Endothelial cell of umbilical vein (primary cell): Measurements from ENCODE around the gene RYR1. TPM values are rescaled to one million over a fixed set of nuclear protein-coding genes. Genes with fewer than 3 reads are reported as not detected.

Experiments
- BruUV-seq: library from RNA; stranded (reverse); fragments of 400-500 nt; replicated peaks from 2 replicates; lab custom pipeline; 2021; lab: Mats Ljungman, UMichigan
- CTCF ChIA-PET: fragments of 300-600, 350-600 bp; sonication (Branson Sonifier 250); formaldehyde crosslinking; loops from one replicate; lab custom pipeline; 2021; ENCODE audit warnings: antibody characterized with exemption, inconsistent platforms; lab: Charles Lee
- POLR2A ChIA-PET: fragments of 300-600, 350-600 bp; sonication (Branson Sonifier 250); formaldehyde crosslinking; loops from one replicate; lab custom pipeline; 2021; ENCODE audit warnings: antibody characterized with exemption, inconsistent platforms; lab: Charles Lee
- DNase-seq: peaks from one replicate; pipeline ENCODE4 v3.0.0-alpha.2; 2011; ENCODE audit warnings: low read depth, low spot score
- FAIRE-seq: peaks from 2 replicates; lab custom pipeline; 2011; peaks lifted over from hg19 to GRCh38; lab: Jason Lieb, UNC
- H2AFZ ChIP-seq: 2 replicates; pipeline ENCODE4 v1.6.0; 2012; ENCODE audit warnings: low read depth, low read length, control low read depth, inconsistent platforms
- H3K27ac ChIP-seq: 2 replicates; pipeline ENCODE4 v1.5.1; 2011; ENCODE audit warnings: low read depth, mild to moderate bottlenecking, control low read depth, low read length, moderate library complexity; ENCODE audit not compliant: insufficient read depth
- H3K27me3 ChIP-seq, 2 experiments: 2 replicates each; pipeline versions ENCODE4 v1.6.0 to v1.6.1; 2011; ENCODE audit warnings: low read length in 2 of 2, mixed read lengths in 1 of 2; ENCODE audit not compliant: control insufficient read depth in 2 of 2, insufficient read depth in 2 of 2
- H3K36me3 ChIP-seq, 2 experiments: 2 replicates in 1 of 2; 3 replicates in 1 of 2; pipeline ENCODE4 v1.5.1; 2011; ENCODE audit warnings: low read length in 2 of 2, mild to moderate bottlenecking in 1 of 2, moderate library complexity in 1 of 2; ENCODE audit not compliant: control insufficient read depth in 2 of 2, insufficient read depth in 2 of 2; ENCODE audit errors: extremely low read depth in 1 of 2
- H3K4me1 ChIP-seq: 3 replicates; pipeline ENCODE4 v1.5.1; 2011; ENCODE audit warnings: mild to moderate bottlenecking, low read length; ENCODE audit not compliant: control insufficient read depth, insufficient read depth; ENCODE audit errors: extremely low read depth
- H3K4me2 ChIP-seq: 2 replicates; pipeline ENCODE4 v1.6.1; 2011; ENCODE audit warnings: low read length, control low read depth, mixed read lengths; ENCODE audit not compliant: insufficient read depth
- H3K4me3 ChIP-seq, 3 experiments: fragments of 200-600 bp in 1 of 3; sonication (generic), shearing (Covaris generic) in 1 of 3; replicated peaks in 1 of 3; 2 replicates each; pipeline ENCODE4 v1.5.1; 2011 to 2016; ENCODE audit warnings: control low read depth in 3 of 3, low read length in 3 of 3, mild to moderate bottlenecking in 2 of 3, inconsistent platforms in 1 of 3, low read depth in 1 of 3, moderate library complexity in 1 of 3; ENCODE audit not compliant: insufficient read depth in 1 of 3
- H3K79me2 ChIP-seq: 2 replicates; pipeline ENCODE4 v1.6.0; 2012; ENCODE audit warnings: low read length, inconsistent platforms; ENCODE audit not compliant: control insufficient read depth, insufficient read depth
- H3K9ac ChIP-seq: replicated peaks from 2 replicates; pipeline ENCODE3; 2011; ENCODE audit warnings: low read length, control low read depth; ENCODE audit not compliant: insufficient read depth; ENCODE audit errors: extremely low read depth
- H3K9me1 ChIP-seq: replicated peaks from 3 replicates; pipeline ENCODE4 v1.6.0; 2011; ENCODE audit warnings: mild to moderate bottlenecking, low read length; ENCODE audit not compliant: control insufficient read depth, insufficient read depth; ENCODE audit errors: extremely low read depth
- H3K9me3 ChIP-seq: replicated peaks from 2 replicates; pipeline ENCODE4 v1.5.1; 2012; ENCODE audit warnings: low read length, inconsistent platforms; ENCODE audit not compliant: control insufficient read depth, insufficient read depth
- H4K20me1 ChIP-seq: replicated peaks from 2 replicates; pipeline ENCODE3; 2011; ENCODE audit warnings: mild to moderate bottlenecking, low read length; ENCODE audit not compliant: control insufficient read depth, insufficient read depth; ENCODE audit errors: extremely low read depth
- CTCF ChIP-seq, 2 donors: IDR thresholded peaks; 1 replicate in 1 of 2; 2 replicates in 1 of 2; pipeline ENCODE4 v1.5.1; 2011; ENCODE audit warnings: low read length in 2 of 2, mild to moderate bottlenecking in 2 of 2, moderate library complexity in 2 of 2, control low read depth in 1 of 2, inconsistent platforms in 1 of 2, low read depth in 1 of 2; ENCODE audit not compliant: insufficient read depth in 1 of 2; ENCODE audit errors: extremely low read depth in 1 of 2
- EZH2 ChIP-seq: IDR thresholded peaks from 2 replicates; pipeline ENCODE4 v1.6.1; 2012; ENCODE audit warnings: borderline replicate concordance, low read depth, mild to moderate bottlenecking, moderate library complexity, low read length, inconsistent platforms; ENCODE audit not compliant: severe bottlenecking
- FOS ChIP-seq: IDR thresholded peaks from 2 replicates; pipeline ENCODE4 v1.6.1; 2011; ENCODE audit warnings: mild to moderate bottlenecking, low read length, moderate library complexity, borderline replicate concordance; ENCODE audit not compliant: insufficient read depth
- GATA2 ChIP-seq: IDR thresholded peaks from 2 replicates; pipeline ENCODE4 v1.7.0; 2011; ENCODE audit warnings: low read depth, mild to moderate bottlenecking, moderate library complexity, mixed read lengths, low read length; ENCODE audit not compliant: insufficient read length, insufficient read depth
- JUN ChIP-seq: IDR thresholded peaks from 2 replicates; pipeline ENCODE4 v1.6.1; 2011; ENCODE audit warnings: borderline replicate concordance, low read depth; ENCODE audit not compliant: insufficient read length, insufficient read depth
- MYC ChIP-seq: IDR thresholded peaks from one replicate; pipeline ENCODE4 v1.6.1; 2011; ENCODE audit warnings: mild to moderate bottlenecking, low read depth, low read length
- POLR2A ChIP-seq: IDR thresholded peaks from 2 replicates; pipeline ENCODE4 v1.6.1; 2012; ENCODE audit warnings: low read depth, mild to moderate bottlenecking, control low read depth, low read length
- POLR2AphosphoS5 ChIP-seq: IDR thresholded peaks from 2 replicates; pipeline ENCODE4 v1.6.1; 2012; ENCODE audit warnings: low read depth, mild to moderate bottlenecking, control low read depth, low read length, moderate library complexity; ENCODE audit not compliant: insufficient read depth
- dilution Hi-C: fragments of 300-500 bp; cut with MboI; formaldehyde crosslinking; loops from one replicate; pipeline ENCODE4 v1.15.0; 2019; ENCODE audit warnings: low sequenced_read_pairs; ENCODE audit not compliant: extremely low pct_ligation_motif_present
- intact Hi-C: fragments of 100-400 bp; cut with micrococcal nuclease; formaldehyde crosslinking; loops from one replicate; pipeline ENCODE4 v1.10.0; 2022
- polyA plus RNA-seq, 4 experiments: library from polyadenylated mRNA; depleted of rRNA in 3 of 4; stranded (reverse) in 3 of 4; unstranded in 1 of 4; fragments of >200 nt; gene quantifications; 2 replicates each; pipeline versions ENCODE4 v1.2.1 to v1.2.3, GENCODE V29; 2011 to 2012; ENCODE audit warnings: missing spikeins in 1 of 4
- total RNA-seq: library from RNA; stranded (reverse); gene quantifications from 2 replicates; pipeline ENCODE4 v1.2.3, GENCODE V29; 2021
- TF ChIP-seq, protein P1 (sequence below): IDR thresholded peaks from 2 replicates; pipeline ENCODE4 v1.6.1; 2011; ENCODE audit not compliant: insufficient read depth, insufficient read length

RYR1 gene
- total and polyA plus RNA-seq, 2 donors (not counting 3 experiments of a cell fraction or from before 2014, with no cell fraction given), result under 0.01 to 0.02 TPM

DNA sequence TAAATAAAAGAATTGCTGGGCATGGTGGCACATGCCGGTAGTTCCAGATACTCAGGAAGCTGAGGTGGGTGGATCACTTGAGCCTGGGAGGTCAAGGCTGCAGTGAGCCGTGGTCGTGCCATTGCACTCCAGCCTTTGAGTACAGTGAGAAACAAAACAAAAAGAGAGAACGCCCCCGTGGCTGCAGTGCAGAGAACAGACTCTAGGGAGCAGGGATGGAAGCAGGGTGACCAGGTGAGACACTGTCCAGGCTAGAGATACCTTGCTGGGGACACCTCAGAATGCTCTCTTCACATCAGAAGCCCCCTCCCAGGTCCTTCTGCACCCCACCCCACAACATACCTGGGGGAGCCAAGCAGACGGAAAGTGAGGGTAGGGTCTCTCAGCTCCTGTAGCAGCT lies 159.4 kb downstream of the RYR1 start:
- dilution Hi-C loops, result no loop called here
- no peak overlapping the region for H3K9ac ChIP-seq
- intact Hi-C loops, result no loop called here
- H3K4me2 ChIP-seq, result no peak overlapping the region
- H3K79me2 ChIP-seq, result no peaks in the 10 kb centered on the region
- H2AFZ ChIP-seq, result no peak overlapping the region
- H3K4me1 ChIP-seq, result no peaks in the 10 kb centered on the region
- ChIA-PET CTCF (interaction anchor here (1.4 kb wide), 1 partner anchor 17 kb away, joined by 3 read pairs; no protein-coding TSS in a partner anchor), POLR2A (no interaction called here)
- DNase-seq (no peak), FAIRE-seq (no peak)
- no peak overlapping the region for H3K4me3 ChIP-seq
- TF ChIP-seq MYC (no peak), EZH2 (no peak), POLR2A (no peak), JUN (no peak), FOS (no peak), CTCF (IDR thresholded peaks at IDR 0.05; ENCODE audit: extremely low read depth in 1 of 2, insufficient read depth in 1 of 2, low read depth in 1 of 2, low read length in 2 of 2) (no peak), GATA2 (no peak), POLR2AphosphoS5 (no peak)
- TF ChIP-seq, protein P1, sequence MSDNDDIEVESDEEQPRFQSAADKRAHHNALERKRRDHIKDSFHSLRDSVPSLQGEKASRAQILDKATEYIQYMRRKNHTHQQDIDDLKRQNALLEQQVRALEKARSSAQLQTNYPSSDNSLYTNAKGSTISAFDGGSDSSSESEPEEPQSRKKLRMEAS, result no peak
- no peak overlapping the region for H3K27ac ChIP-seq
- H3K36me3 ChIP-seq, result no peaks in the 10 kb centered on the region
- no peaks in the 10 kb centered on the region for H4K20me1 ChIP-seq
- H3K9me3 ChIP-seq, result no peaks in the 10 kb centered on the region
- no peaks in the 10 kb centered on the region for H3K27me3 ChIP-seq
- BruUV-seq, result no TSS peak
- H3K9me1 ChIP-seq, result no peaks in the 10 kb centered on the region
